Measurements from ENCODE around the gene COPB2.
"Not testable (repeated sequence)": the region's sequence is repeated elsewhere in the genome, so short reads cannot be mapped to it uniquely, and the experiment has no call there.

DNA sequence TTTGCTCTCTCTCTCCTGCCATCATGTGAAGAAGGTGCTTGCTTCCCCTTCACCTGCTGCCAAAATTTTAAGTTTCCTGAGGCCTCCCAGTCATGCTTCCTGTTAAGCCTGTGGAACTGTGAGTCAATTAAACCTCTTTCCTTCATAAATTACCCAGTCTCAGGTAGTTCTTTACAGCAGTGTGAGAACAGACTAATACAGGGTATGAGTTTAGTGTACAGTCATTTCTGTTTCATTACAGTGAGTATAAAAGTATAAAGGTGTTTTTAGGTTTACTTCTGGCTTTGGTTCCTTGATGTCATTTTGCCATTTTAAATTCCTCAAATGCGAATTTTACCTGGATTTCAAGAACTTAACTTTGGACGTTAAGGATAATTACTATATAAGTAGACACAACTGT is 7.2 kb downstream of the COPB2 start:
- TF ChIP-seq POLR2A, CTCF (IDR thresholded peaks at IDR 0.05): not testable (repeated sequence)
